IPS-20b (cell line): Measurements from ENCODE around the gene ACTRT2.

ENCODE experiments used
- H3K27ac ChIP-seq: one replicate; pipeline ENCODE4 v1.5.1; 2013; ENCODE audit warnings: low read length
- H3K27me3 ChIP-seq: 2 replicates; pipeline ENCODE4 v1.6.1; 2013; ENCODE audit warnings: mild to moderate bottlenecking, low read length, inconsistent platforms; ENCODE audit not compliant: insufficient read depth
- H3K36me3 ChIP-seq: 2 replicates; pipeline ENCODE4 v1.6.1; 2013; ENCODE audit warnings: low read depth, mild to moderate bottlenecking, inconsistent platforms, low read length, moderate library complexity; ENCODE audit not compliant: insufficient read depth
- H3K4me1 ChIP-seq: 2 replicates; pipeline ENCODE4 v1.6.1; 2013; ENCODE audit warnings: mild to moderate bottlenecking, control low read depth, inconsistent platforms, low read length, moderate library complexity; ENCODE audit not compliant: insufficient read depth
- H3K4me3 ChIP-seq: 2 replicates; pipeline ENCODE4 v1.5.1; 2013; ENCODE audit warnings: mild to moderate bottlenecking, low read length, inconsistent platforms
- H3K9ac ChIP-seq: 2 replicates; pipeline ENCODE4 v1.6.1; 2013; ENCODE audit warnings: low read depth, mild to moderate bottlenecking, inconsistent platforms, low read length, moderate library complexity
- H3K9me3 ChIP-seq: 2 replicates; pipeline ENCODE4 v1.6.1; 2013; ENCODE audit warnings: mild to moderate bottlenecking, low read depth, low read length, inconsistent platforms; ENCODE audit not compliant: insufficient read depth

ACTRT2 gene

GRCh38 chr1:3000214-3000613 lies 21.1 kb upstream of the ACTRT2 start:
- Histone ChIP-seq H3K4me1 (no peaks in the 10 kb centered on the region), H3K9me3 (peaks cover 7% of the 10 kb centered on the region), H3K9ac (no peak overlapping the region), H3K27ac (no peak overlapping the region), H3K4me3 (no peak overlapping the region), H3K36me3 (no peaks in the 10 kb centered on the region), H3K27me3 (no peaks in the 10 kb centered on the region)

- peaks cover under 1% of the 10 kb centered on the region; the same call in 1 of the 2 replicates for H3K9me3 ChIP-seq
- no peaks in the 10 kb centered on the region for H3K27me3 ChIP-seq
- no peaks in the 10 kb centered on the region for H3K36me3 ChIP-seq
- H3K27ac ChIP-seq, result no peak overlapping the region
- no peaks in the 10 kb centered on the region for H3K4me1 ChIP-seq
- no peak overlapping the region for H3K4me3 ChIP-seq
- no peak overlapping the region for H3K9ac ChIP-seq
These were observed 20.4 kb upstream of the ACTRT2 start for GRCh38 chr1:3000671-3001470.

- Histone ChIP-seq H3K4me1 (no peaks in the 10 kb centered on the region), H3K9me3 (peaks cover 7% of the 10 kb centered on the region; the same call in 1 of the 2 replicates), H3K36me3 (no peaks in the 10 kb centered on the region), H3K4me3 (no peak overlapping the region), H3K27me3 (no peaks in the 10 kb centered on the region), H3K9ac (no peak overlapping the region), H3K27ac (no peak overlapping the region)
These were observed 19.6 kb upstream of the ACTRT2 start for GRCh38 chr1:3001471-3002348.

GRCh38 chr1:3002349-3003038 lies 18.8 kb upstream of the ACTRT2 start:
- peaks cover 14% of the 10 kb centered on the region for H3K9me3 ChIP-seq
- H3K4me1 ChIP-seq, result no peaks in the 10 kb centered on the region
- no peak overlapping the region for H3K4me3 ChIP-seq
- H3K9ac ChIP-seq, result no peak overlapping the region
- no peak overlapping the region for H3K27ac ChIP-seq
- no peaks in the 10 kb centered on the region for H3K27me3 ChIP-seq
- no peaks in the 10 kb centered on the region for H3K36me3 ChIP-seq

GRCh38 chr1:3003039-3003940 lies 18.0 kb upstream of the ACTRT2 start:
- Histone ChIP-seq H3K4me1 (no peaks in the 10 kb centered on the region), H3K9ac (no peak overlapping the region), H3K36me3 (no peaks in the 10 kb centered on the region), H3K27ac (no peak overlapping the region), H3K4me3 (no peak overlapping the region), H3K27me3 (no peaks in the 10 kb centered on the region), H3K9me3 (peaks cover 22% of the 10 kb centered on the region)

- Histone ChIP-seq H3K9ac (no peak overlapping the region), H3K4me1 (no peaks in the 10 kb centered on the region), H3K36me3 (no peaks in the 10 kb centered on the region), H3K27ac (no peak overlapping the region), H3K4me3 (no peak overlapping the region), H3K9me3 (peaks cover 29% of the 10 kb centered on the region), H3K27me3 (no peaks in the 10 kb centered on the region)
These were observed 17.4 kb upstream of the ACTRT2 start for GRCh38 chr1:3003941-3004270.

- Histone ChIP-seq H3K4me1 (no peaks in the 10 kb centered on the region), H3K9ac (no peak overlapping the region), H3K36me3 (no peaks in the 10 kb centered on the region), H3K27ac (no peak overlapping the region), H3K27me3 (no peaks in the 10 kb centered on the region), H3K9me3 (peaks cover 35% of the 10 kb centered on the region), H3K4me3 (no peak overlapping the region)
These were observed 16.7 kb upstream of the ACTRT2 start for GRCh38 chr1:3004285-3005205.

- no peak overlapping the region for H3K9ac ChIP-seq
- H3K4me1 ChIP-seq, result no peaks in the 10 kb centered on the region
- no peak overlapping the region for H3K27ac ChIP-seq
- H3K36me3 ChIP-seq, result no peaks in the 10 kb centered on the region
- no peak overlapping the region for H3K4me3 ChIP-seq
- no peaks in the 10 kb centered on the region for H3K27me3 ChIP-seq
- peaks cover 36% of the 10 kb centered on the region for H3K9me3 ChIP-seq
These were observed 15.5 kb upstream of the ACTRT2 start for GRCh38 chr1:3005771-3006170.

GRCh38 chr1:3007298-3008147 lies 13.7 kb upstream of the ACTRT2 start:
- H3K36me3 ChIP-seq, result no peaks in the 10 kb centered on the region
- H3K9ac ChIP-seq, result no peak overlapping the region
- H3K4me3 ChIP-seq, result no peak overlapping the region
- H3K27me3 ChIP-seq, result peaks cover 7% of the 10 kb centered on the region; the same call in 1 of the 2 replicates
- peaks cover 36% of the 10 kb centered on the region for H3K9me3 ChIP-seq
- H3K4me1 ChIP-seq, result no peaks in the 10 kb centered on the region
- no peak overlapping the region for H3K27ac ChIP-seq

GRCh38 chr1:3009021-3009420 lies 12.2 kb upstream of the ACTRT2 start:
- Histone ChIP-seq H3K27me3 (peaks cover 22% of the 10 kb centered on the region), H3K9ac (no peak overlapping the region), H3K4me1 (0 out of 2 replicates have a peak, but pooled peaks cover 3% of the 10 kb centered on the region), H3K4me3 (no peak overlapping the region), H3K9me3 (peaks cover 36% of the 10 kb centered on the region), H3K27ac (no peak overlapping the region), H3K36me3 (no peaks in the 10 kb centered on the region)
